MCF 10A (cell line): ENCODE measurements around the gene APBA2. TPM values are rescaled to one million over a fixed set of nuclear protein-coding genes. Genes with fewer than 3 reads are reported as not detected.

ENCODE experiments used
- BruUV-seq: library from RNA; stranded (reverse); fragments of 400-500 nt; replicated peaks from 2 replicates; lab custom pipeline; 2021; lab: Mats Ljungman, UMichigan
- CTCF ChIA-PET: fragments of 300-600 bp; sonication (Branson Sonifier 250); formaldehyde crosslinking; extraction: SDS; loops from one replicate; lab custom pipeline; 2021; ENCODE audit warnings: antibody characterized with exemption, inconsistent platforms; lab: Yijun Ruan, JAX
- POLR2A ChIA-PET: fragments of 300-600, 350-650 bp; sonication (Branson Sonifier 250); formaldehyde crosslinking; extraction: SDS; loops from one replicate; lab custom pipeline; 2020; ENCODE audit warnings: antibody characterized with exemption, inconsistent platforms; lab: Yijun Ruan, JAX
- DNase-seq: peaks from one replicate; pipeline ENCODE4 v3.0.0-alpha.2; 2018; ENCODE audit not compliant: unreplicated experiment
- H3K27ac Mint-ChIP-seq: one replicate; pipeline ENCODE4 v1.8.0; 2022; ENCODE audit warnings: mild to moderate bottlenecking, low read depth, mixed read lengths; ENCODE audit not compliant: unreplicated experiment
- H3K27me3 Mint-ChIP-seq: one replicate; pipeline ENCODE4 v1.8.0; 2022; ENCODE audit warnings: mixed read lengths; ENCODE audit not compliant: insufficient read depth, unreplicated experiment
- H3K36me3 Mint-ChIP-seq: one replicate; pipeline ENCODE4 v1.8.0; 2022; ENCODE audit warnings: mild to moderate bottlenecking, moderate library complexity, mixed read lengths; ENCODE audit not compliant: insufficient read depth, unreplicated experiment
- H3K4me1 Mint-ChIP-seq: one replicate; pipeline ENCODE4 v1.8.0; 2022; ENCODE audit warnings: mixed read lengths; ENCODE audit not compliant: insufficient read depth, unreplicated experiment
- H3K4me3 Mint-ChIP-seq: one replicate; pipeline ENCODE4 v1.8.0; 2022; ENCODE audit warnings: mild to moderate bottlenecking, moderate library complexity, mixed read lengths; ENCODE audit not compliant: unreplicated experiment
- H3K9me3 Mint-ChIP-seq: one replicate; pipeline ENCODE4 v1.8.0; 2022; ENCODE audit warnings: mixed read lengths; ENCODE audit not compliant: unreplicated experiment
- intact Hi-C: fragments of 100-400 bp; cut with micrococcal nuclease; formaldehyde crosslinking; loops from 2 replicates; pipeline ENCODE4 v1.14.1; 2022
- total RNA-seq: library from RNA; stranded (reverse); gene quantifications from 2 replicates; pipeline ENCODE4 v1.2.3, GENCODE V29; 2022
- TF ChIP-seq, protein P1 (sequence below): fragments of 200-600 bp; IDR thresholded peaks from one replicate; pipeline ENCODE4 v1.8.0; 2022; ENCODE audit warnings: antibody characterized with exemption, mild to moderate bottlenecking; ENCODE audit not compliant: unreplicated experiment

The APBA2 gene
- total RNA-seq, 1 experiment from 2014 or later: not detected

DNA sequence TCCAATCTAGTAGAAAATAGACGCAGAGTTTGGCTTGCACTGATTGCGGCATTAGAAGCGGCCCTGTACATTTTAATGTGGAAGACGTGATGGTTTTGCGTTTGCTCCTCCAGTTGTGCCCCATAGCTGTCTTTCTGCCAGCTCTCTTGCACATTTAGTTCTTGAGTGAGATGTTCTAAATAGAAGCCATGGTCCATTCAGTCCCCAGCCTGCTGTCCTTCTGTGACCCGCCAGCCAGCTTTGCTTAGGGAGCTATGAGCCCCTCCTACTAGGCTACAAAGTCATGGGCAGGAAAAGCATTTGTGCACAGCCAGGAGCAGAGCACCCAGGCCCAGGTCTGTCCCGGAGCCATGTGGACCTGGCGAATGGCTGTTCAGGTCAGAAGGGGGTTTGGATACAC is 50.3 kb downstream of the APBA2 start:
- POLR2A ChIA-PET: no interaction called here

GRCh38 chr15:28936481-28936881 is 50.7 kb downstream of the APBA2 start:
- Mint-ChIP-seq H3K4me1 (no peaks in the 10 kb centered on the region), H3K27me3 (peaks cover 16% of the 10 kb centered on the region), H3K36me3 (no peaks in the 10 kb centered on the region), H3K4me3 (no peak overlapping the region), H3K9me3 (no peaks in the 10 kb centered on the region), H3K27ac (no peak overlapping the region)
- no peak for DNase-seq
- TF ChIP-seq, protein P1, sequence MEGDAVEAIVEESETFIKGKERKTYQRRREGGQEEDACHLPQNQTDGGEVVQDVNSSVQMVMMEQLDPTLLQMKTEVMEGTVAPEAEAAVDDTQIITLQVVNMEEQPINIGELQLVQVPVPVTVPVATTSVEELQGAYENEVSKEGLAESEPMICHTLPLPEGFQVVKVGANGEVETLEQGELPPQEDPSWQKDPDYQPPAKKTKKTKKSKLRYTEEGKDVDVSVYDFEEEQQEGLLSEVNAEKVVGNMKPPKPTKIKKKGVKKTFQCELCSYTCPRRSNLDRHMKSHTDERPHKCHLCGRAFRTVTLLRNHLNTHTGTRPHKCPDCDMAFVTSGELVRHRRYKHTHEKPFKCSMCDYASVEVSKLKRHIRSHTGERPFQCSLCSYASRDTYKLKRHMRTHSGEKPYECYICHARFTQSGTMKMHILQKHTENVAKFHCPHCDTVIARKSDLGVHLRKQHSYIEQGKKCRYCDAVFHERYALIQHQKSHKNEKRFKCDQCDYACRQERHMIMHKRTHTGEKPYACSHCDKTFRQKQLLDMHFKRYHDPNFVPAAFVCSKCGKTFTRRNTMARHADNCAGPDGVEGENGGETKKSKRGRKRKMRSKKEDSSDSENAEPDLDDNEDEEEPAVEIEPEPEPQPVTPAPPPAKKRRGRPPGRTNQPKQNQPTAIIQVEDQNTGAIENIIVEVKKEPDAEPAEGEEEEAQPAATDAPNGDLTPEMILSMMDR: no peak
- ChIA-PET POLR2A (no interaction called here), CTCF (interaction anchor here (0.6 to 1.0 kb wide), 2 partner anchors 190 to 752 kb away, joined by 3 to 7 read pairs; no protein-coding TSS in a partner anchor)
- no TSS peak for BruUV-seq
- intact Hi-C loops: no loop called here

More for the DNA sequence above, 50.3 kb downstream of the APBA2 start:
- BruUV-seq: no TSS peak
- TF ChIP-seq, protein P1: no peak
- Mint-ChIP-seq H3K36me3 (no peaks in the 10 kb centered on the region), H3K27me3 (peaks cover 16% of the 10 kb centered on the region), H3K4me3 (no peak overlapping the region), H3K4me1 (no peaks in the 10 kb centered on the region), H3K27ac (no peak overlapping the region), H3K9me3 (no peaks in the 10 kb centered on the region)
- DNase-seq: no peak
- CTCF ChIA-PET: no interaction called here
- intact Hi-C loops: no loop called here

GRCh38 chr15:28937271-28937670 is 51.5 kb downstream of the APBA2 start:
- no peak for DNase-seq
- H3K36me3 Mint-ChIP-seq: no peaks in the 10 kb centered on the region
- intact Hi-C loops: no loop called here
- ChIA-PET CTCF (interaction anchor here (0.6 to 1.0 kb wide), 3 partner anchors 37 to 751 kb away, joined by 3 to 7 read pairs (median 3); no protein-coding TSS in a partner anchor), POLR2A (no interaction called here)
- H3K27me3 Mint-ChIP-seq: peaks cover 16% of the 10 kb centered on the region
- no peak overlapping the region for H3K27ac Mint-ChIP-seq
- H3K9me3 Mint-ChIP-seq: no peaks in the 10 kb centered on the region
- H3K4me3 Mint-ChIP-seq: no peak overlapping the region
- no peaks in the 10 kb centered on the region for H3K4me1 Mint-ChIP-seq
- TF ChIP-seq, protein P1: no peak
- no TSS peak for BruUV-seq

DNA sequence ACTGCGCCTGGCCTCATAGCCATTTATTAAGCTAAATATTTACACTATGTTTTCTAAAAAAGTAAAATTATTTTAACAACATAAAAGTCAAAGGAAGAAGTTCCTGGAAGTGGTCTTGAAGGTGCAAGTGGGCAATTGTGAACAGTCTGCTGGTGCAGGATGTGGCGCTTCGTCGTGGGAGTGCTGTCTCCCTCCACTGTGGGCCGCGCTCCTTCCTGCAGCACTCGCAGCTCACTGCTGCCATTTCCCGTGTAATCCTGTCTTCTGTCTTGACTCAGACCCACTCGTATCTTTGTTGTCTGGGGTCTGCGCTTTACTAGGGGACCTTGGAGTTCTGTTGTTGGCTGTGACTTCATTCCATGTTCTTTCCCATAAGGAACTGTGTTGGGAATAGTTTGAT is 56.3 kb downstream of the APBA2 start:
- DNase-seq: no peak
- intact Hi-C loops: no loop called here
- CTCF ChIA-PET: no interaction called here
- H3K27ac Mint-ChIP-seq: no peak overlapping the region
- H3K36me3 Mint-ChIP-seq: peaks cover 6% of the 10 kb centered on the region
- no peaks in the 10 kb centered on the region for H3K4me1 Mint-ChIP-seq
- H3K27me3 Mint-ChIP-seq: no peaks in the 10 kb centered on the region
- H3K9me3 Mint-ChIP-seq: peaks cover 8% of the 10 kb centered on the region
- no peak overlapping the region for H3K4me3 Mint-ChIP-seq
- POLR2A ChIA-PET: no interaction called here
- no TSS peak for BruUV-seq
- TF ChIP-seq, protein P1: no peak
